ENCODE results near the gene SDHAF1. TPM values are rescaled to one million over a fixed set of nuclear protein-coding genes. Genes with fewer than 3 reads are reported as not detected.

The SDHAF1 gene
- total and polyA plus RNA-seq, 2 donors (not counting 1 experiment from before 2014, with no cell fraction given), result 22.0 to 24.6 TPM

GRCh38 chr19:36013280-36014011, 18.5 kb downstream of the SDHAF1 start:
- ATAC-seq (ENCODE audit: low read depth), result no peak
- H3K36me3 ChIP-seq (replicated peaks in 1 of 2; ENCODE audit: control extremely low read depth in 1 of 2, control insufficient read depth in 1 of 2, extremely low read depth in 1 of 2, insufficient read depth in 2 of 2, low read length in 1 of 2), result no peaks in the 10 kb centered on the region
- H3K9me3 ChIP-seq (ENCODE audit: control extremely low read depth in 1 of 3, control insufficient read depth in 2 of 3, insufficient read depth in 1 of 3, low read length in 2 of 3), result no peaks in the 10 kb centered on the region
- H3K27ac Mint-ChIP-seq, result peak overlapping the region; percentile 93
- peaks cover 13% of the 10 kb centered on the region for H3K79me2 ChIP-seq (ENCODE audit: control insufficient read depth, insufficient read depth, low read length)
- H3K4me2 ChIP-seq (replicated peaks; ENCODE audit: low read depth, low read length, poor library complexity, severe bottlenecking), result peak overlapping the region; percentile 92
- no peak for TF ChIP-seq EZH2 (IDR thresholded peaks at IDR 0.05; ENCODE audit: borderline replicate concordance, insufficient read depth, low read depth, low read length, poor library complexity, severe bottlenecking)
- H2AFZ ChIP-seq (ENCODE audit: insufficient read depth, low read depth, low read length, poor library complexity, severe bottlenecking), result peak overlapping the region; percentile 94
- peaks cover 0 to 12% (median 1%) of the 10 kb centered on the region in 4 experiments for H3K27me3 ChIP-seq (replicated peaks in 1 of 4; ENCODE audit: control extremely low read depth in 1 of 4, control insufficient read depth in 3 of 4, insufficient read depth in 4 of 4, low read length in 3 of 4)
- peaks cover 31% of the 10 kb centered on the region for H3K4me1 Mint-ChIP-seq
- 34% methylated on average over 14 of the region's 15 CpGs for WGBS (ENCODE audit: insufficient coverage)
- ChIA-PET POLR2A (interaction anchor here (0.6 to 1.7 kb wide), 4 partner anchors 20 to 361 kb away, joined by 4 to 9 read pairs (median 6); partner anchors contain the start of genes POLR2I and THAP8), CTCF (interaction anchor here (1.4 kb wide), 1 partner anchor 19 kb away, joined by 4 read pairs; the partner anchor contains the start of gene SDHAF1)
- H3K9ac ChIP-seq (ENCODE audit: low read length), result peak overlapping the region; percentile 85
- DNase-seq, result no peak
- intact Hi-C loops (cut with micrococcal nuclease), result loop anchor here (1.0 kb wide), 6 partner anchors 18 to 268 kb away; partner anchors contain the start of genes PSENEN, SDHAF1, TBCB and THAP8
- H4K20me1 ChIP-seq (ENCODE audit: control insufficient read depth, insufficient read depth, low read length, poor library complexity, severe bottlenecking), result no peaks in the 10 kb centered on the region
- H3K27ac ChIP-seq (ENCODE audit: low read length in 2 of 2), result peak overlapping the region; percentile 70 to 86
- H3K4me3 Mint-ChIP-seq, result peak overlapping the region; percentile 99
- H3K4me1 ChIP-seq (ENCODE audit: control insufficient read depth in 2 of 2, insufficient read depth in 2 of 2, low read length in 2 of 2), result peaks cover 20 to 27% of the 10 kb centered on the region in 2 donors
- H3K4me3 ChIP-seq (ENCODE audit: control extremely low read depth in 1 of 5, extremely low read depth in 1 of 5, insufficient read depth in 1 of 5, low read depth in 2 of 5, low read length in 4 of 5), result peak overlapping the region; percentile 67 to 94 (median 72)
- H3K9me3 Mint-ChIP-seq (ENCODE audit: insufficient read depth), result no peaks in the 10 kb centered on the region
- no peaks in the 10 kb centered on the region for H3K27me3 Mint-ChIP-seq

- Histone ChIP-seq H3K4me1 (ENCODE audit: control insufficient read depth in 2 of 2, insufficient read depth in 2 of 2, low read length in 2 of 2) (peaks cover 16 to 21% of the 10 kb centered on the region in 2 donors), H3K36me3 (replicated peaks in 1 of 2; ENCODE audit: control extremely low read depth in 1 of 2, control insufficient read depth in 1 of 2, extremely low read depth in 1 of 2, insufficient read depth in 2 of 2, low read length in 1 of 2) (no peaks in the 10 kb centered on the region), H3K27me3 (replicated peaks in 1 of 4; ENCODE audit: control extremely low read depth in 1 of 4, control insufficient read depth in 3 of 4, insufficient read depth in 4 of 4, low read length in 3 of 4) (peaks cover 0 to 6% (median 0%) of the 10 kb centered on the region in 4 experiments), H3K9me3 (ENCODE audit: control extremely low read depth in 1 of 3, control insufficient read depth in 2 of 3, insufficient read depth in 1 of 3, low read length in 2 of 3) (no peaks in the 10 kb centered on the region), H3K4me2 (replicated peaks; ENCODE audit: low read depth, low read length, poor library complexity, severe bottlenecking) (peak within 1 kb of the TSS; percentile 92), H3K27ac (ENCODE audit: low read length in 2 of 2) (peak within 1 kb of the TSS; percentile 70 to 86), H3K4me3 (ENCODE audit: control extremely low read depth in 1 of 5, extremely low read depth in 1 of 5, insufficient read depth in 1 of 5, low read depth in 2 of 5, low read length in 4 of 5) (peak within 1 kb of the TSS; percentile 67 to 94 (median 72)), H3K9ac (ENCODE audit: low read length) (peak within 1 kb of the TSS; percentile 85), H3K79me2 (ENCODE audit: control insufficient read depth, insufficient read depth, low read length) (peaks cover 13% of the 10 kb centered on the region), H2AFZ (ENCODE audit: insufficient read depth, low read depth, low read length, poor library complexity, severe bottlenecking) (peak within 1 kb of the TSS; percentile 94), H4K20me1 (ENCODE audit: control insufficient read depth, insufficient read depth, low read length, poor library complexity, severe bottlenecking) (no peaks in the 10 kb centered on the region)
- 5% methylated on average over 34 of the region's 42 CpGs for WGBS (ENCODE audit: insufficient coverage)
- DNase-seq (peak; percentile 98), ATAC-seq (ENCODE audit: low read depth) (peak; percentile 99)
- peak within 1 kb of the TSS; percentile 99 for H3K4me3 Mint-ChIP-seq
- peaks cover 28% of the 10 kb centered on the region for H3K4me1 Mint-ChIP-seq
- TF ChIP-seq EZH2 (IDR thresholded peaks at IDR 0.05; ENCODE audit: borderline replicate concordance, insufficient read depth, low read depth, low read length, poor library complexity, severe bottlenecking) (no peak), CTCF (IDR thresholded peaks at IDR 0.05) (no peak)
- H3K9me3 Mint-ChIP-seq (ENCODE audit: insufficient read depth), result no peaks in the 10 kb centered on the region
- peak within 1 kb of the TSS; percentile 93 for H3K27ac Mint-ChIP-seq
- H3K27me3 Mint-ChIP-seq, result no peaks in the 10 kb centered on the region
- ChIA-PET CTCF (interaction anchor here (1.4 kb wide), 1 partner anchor 20 kb away, joined by 4 read pairs; the partner anchor contains the start of gene SDHAF1), POLR2A (interaction anchor here (0.6 to 1.7 kb wide), 8 partner anchors 21 to 360 kb away, joined by 3 to 9 read pairs (median 4); partner anchors contain the start of genes POLR2I and THAP8)
- intact Hi-C loops (cut with micrococcal nuclease), result loop anchor here (1.0 kb wide), 6 partner anchors 19 to 269 kb away; partner anchors contain the start of genes PSENEN, SDHAF1, TBCB and THAP8
These were observed 19.3 kb downstream of the SDHAF1 start, which contains the start of gene ALKBH6 for GRCh38 chr19:36014012-36014924. Gene ALKBH6 (minus strand): TSS chr19:36014213. CDS start chr19:36013397, 816 bp downstream.
